ENCODE measurements around the gene GMPS. TPM values are rescaled to one million over a fixed set of nuclear protein-coding genes. Genes with fewer than 3 reads are reported as not detected.
"Not testable (repeated sequence)": the region's sequence is repeated elsewhere in the genome, so short reads cannot be mapped to it uniquely, and the experiment has no call there.

The GMPS gene
- total RNA-seq, 1 donor from 2014 or later = 25.5 TPM

DNA sequence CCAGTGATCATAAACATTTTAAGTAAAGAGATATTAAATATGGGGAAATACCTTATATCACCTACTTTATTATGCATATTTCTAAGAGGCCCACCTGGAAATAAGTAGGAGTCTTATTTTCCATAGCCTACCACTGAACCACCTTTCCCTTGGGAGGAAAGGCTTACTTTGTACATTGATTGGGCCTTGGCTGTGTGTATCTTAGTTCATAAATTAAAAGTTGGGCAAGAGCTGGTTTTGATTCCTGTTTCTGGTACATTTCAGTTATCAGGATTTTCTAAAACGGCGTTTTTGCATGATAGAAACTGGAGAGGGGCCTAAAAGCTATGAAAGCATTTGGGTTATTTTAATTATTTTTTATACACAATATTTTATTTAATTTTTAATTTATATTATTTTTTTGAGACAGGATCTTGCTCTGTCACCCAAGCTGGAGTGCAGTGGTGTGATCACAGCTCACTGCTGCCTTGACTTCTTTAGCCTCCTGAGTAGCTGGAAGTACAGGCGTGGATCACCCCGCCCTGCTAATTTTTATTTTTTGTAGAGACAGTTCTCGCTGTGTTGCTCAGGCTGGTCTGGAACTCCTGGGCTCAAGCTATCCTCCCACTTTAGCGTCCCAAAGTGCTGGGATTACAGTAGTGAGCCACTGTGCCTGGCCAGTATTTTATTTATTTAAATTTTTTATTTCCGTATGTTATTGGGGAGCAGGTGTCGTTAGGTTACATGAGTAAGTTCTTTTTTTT lies 2.6 kb downstream of the GMPS start:
- DNase-seq (ENCODE audit: low read depth, low spot score) = no peak

- no peak for DNase-seq (ENCODE audit: low read depth, low spot score)
Measured at GRCh38 chr3:155876037-155876436, 5.6 kb downstream of the GMPS start.

- DNase-seq (ENCODE audit: low read depth, low spot score) = no peak
Measured at GRCh38 chr3:155876503-155876902, 6.1 kb downstream of the GMPS start.

DNA sequence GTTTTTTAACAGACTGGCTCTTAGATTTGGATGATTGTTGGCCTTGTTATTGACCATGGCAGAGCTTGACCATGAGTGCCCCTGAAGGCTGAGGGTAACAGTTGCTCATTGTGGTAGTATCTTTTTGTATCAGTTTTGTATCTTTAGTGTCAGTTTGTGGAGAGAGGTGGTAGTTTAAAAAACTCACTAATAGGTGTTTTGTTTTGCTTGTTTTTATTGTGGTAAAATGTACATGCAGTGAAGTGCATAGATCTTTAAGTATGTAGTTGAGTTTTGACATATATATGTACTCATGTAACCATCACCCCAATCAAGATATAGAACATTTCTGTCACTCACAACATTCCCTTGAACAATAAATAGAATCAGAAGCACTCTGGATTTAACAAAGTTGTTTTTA lies 9.8 kb downstream of the GMPS start:
- DNase-seq (ENCODE audit: low read depth, low spot score) = no peak

DNA sequence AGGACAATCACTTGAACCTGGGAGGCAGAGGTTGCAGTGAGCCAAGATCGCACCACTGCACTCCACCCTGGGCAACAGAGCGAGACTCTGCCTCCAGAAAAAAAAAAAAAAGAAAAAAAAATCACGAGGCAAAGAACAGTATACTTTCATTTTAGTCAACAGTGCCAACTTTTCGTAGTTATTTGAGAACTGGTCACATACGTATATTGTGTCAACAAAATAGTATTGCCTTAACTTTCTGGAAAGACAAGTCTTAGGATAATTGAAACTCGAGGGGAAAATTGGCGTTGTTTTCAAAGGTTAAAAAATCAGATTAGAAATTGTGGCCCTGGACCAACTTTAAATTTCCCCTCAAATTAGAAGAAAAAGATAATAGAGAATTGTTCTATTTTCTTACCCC lies 13.8 kb downstream of the GMPS start:
- no peak for DNase-seq (ENCODE audit: low read depth, low spot score)

DNA sequence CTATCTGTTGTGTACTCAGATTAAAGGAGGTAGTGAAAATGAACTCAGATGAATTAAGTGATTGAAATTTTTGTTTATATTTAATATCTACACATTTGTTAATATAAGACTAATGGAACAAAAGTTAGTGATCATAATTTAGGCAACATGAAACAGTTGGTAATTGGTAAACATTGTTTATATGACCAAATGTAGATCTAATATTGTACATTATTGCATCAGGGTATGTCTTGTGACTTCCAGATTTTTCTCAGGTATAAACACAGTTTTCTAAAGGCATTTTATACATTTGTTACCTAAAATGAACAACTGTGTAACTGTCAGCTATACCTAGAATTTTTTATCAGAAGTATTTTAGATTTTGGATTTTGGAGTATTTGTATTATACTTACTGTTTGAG lies 14.8 kb downstream of the GMPS start:
- DNase-seq (ENCODE audit: low read depth, low spot score) = no peak

- not testable (repeated sequence) for DNase-seq (ENCODE audit: low read depth, low spot score)
Measured at GRCh38 chr3:155886348-155886747, 15.9 kb downstream of the GMPS start.

DNA sequence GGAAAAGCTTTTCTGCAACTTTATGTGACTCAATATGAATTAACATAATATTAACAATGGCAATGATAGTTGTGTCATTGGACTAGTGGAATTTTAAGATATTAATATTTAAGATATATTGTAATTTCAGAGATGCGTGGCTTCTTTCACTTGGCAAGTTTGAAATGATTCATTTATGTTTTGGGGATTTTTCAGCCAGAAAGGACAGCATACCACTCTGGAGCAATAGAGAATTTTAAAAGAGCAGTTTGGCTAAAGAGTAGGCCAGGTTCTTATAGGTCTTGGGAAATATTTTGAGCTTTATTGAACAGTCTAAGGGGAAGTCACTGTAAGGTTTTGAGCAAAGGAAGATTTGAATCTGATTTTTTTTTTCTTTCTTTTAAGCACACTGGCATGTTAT lies 16.5 kb downstream of the GMPS start:
- no peak for DNase-seq (ENCODE audit: low read depth, low spot score)

DNA sequence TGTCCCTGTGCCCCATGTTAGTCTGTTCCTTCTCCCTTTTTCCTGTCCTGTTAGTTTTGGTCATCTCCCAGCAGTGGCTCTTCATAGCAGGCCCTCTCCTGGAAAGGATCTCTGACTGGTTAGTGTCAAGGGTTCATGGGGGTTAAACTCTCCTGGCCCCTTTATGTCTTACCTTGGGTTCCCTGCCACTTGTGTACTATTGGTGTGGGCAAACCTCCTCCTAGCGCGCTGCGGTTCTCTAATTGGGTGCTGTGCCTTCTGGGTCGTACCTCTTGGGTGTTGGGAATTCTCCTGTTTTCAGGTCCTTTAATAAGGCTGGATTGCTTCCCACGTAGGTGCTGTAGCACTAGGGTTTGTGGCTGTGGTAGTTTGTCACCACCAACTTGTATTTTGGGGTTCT lies 18.8 kb downstream of the GMPS start:
- DNase-seq (ENCODE audit: low read depth, low spot score) = no peak

- no peak for DNase-seq (ENCODE audit: low read depth, low spot score)
Measured at GRCh38 chr3:155889952-155890351, 19.5 kb downstream of the GMPS start.

DNA sequence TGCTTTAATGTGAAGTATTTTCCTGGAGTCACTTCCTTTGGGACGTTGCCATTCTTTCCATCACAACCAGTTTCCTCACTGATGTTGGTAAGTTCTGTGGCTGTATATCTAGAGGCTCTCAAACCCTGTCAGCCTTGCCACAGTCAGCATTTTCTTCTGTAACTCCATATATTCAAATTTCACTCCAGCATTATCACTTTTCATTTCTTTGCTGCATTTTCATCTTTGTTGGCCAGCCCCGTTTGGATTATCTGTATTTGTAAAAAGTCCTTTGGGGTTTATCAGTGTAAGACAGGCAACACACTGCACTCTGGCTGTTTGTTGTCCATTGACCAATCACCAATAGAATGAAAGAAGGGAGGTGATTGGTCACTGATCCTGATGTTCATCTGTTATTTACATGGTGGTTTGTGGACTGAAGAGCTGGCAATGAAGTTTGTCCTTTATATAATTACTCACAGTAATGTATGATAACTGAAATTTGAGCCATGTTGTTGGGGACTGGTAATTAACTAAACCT lies 20.3 kb downstream of the GMPS start:
- DNase-seq (ENCODE audit: low read depth, low spot score) = peak; percentile 33

- DNase-seq (ENCODE audit: low read depth, low spot score) = no peak
Measured at GRCh38 chr3:155891321-155891720, 20.9 kb downstream of the GMPS start.

DNA sequence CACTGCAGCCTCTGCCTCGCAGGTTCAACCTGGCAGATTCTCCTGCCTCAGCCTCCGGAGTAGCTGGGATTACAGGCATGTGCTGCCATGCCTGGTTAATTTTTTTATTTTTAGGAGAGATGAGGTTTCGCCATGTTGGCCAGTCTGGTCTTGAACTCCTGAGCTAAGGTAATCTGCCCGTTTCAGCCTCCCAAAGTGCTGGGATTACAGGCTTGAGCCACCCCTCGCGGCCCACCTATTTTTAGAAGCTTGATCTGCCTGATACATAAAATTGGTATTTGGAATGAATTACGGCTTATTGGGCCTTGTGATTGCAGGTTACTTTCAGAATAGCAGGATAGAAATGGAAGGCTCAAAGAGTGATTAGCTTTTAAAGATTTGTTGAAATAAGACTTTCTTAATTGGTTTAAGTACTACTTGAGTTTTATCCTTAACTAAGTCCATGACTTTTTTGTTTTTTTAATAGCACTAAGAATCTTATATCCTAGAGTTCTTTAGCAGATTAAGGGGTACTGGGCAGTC lies 25.0 kb downstream of the GMPS start:
- DNase-seq (ENCODE audit: low read depth, low spot score) = no peak

- DNase-seq (ENCODE audit: low read depth, low spot score) = no peak
Measured at GRCh38 chr3:155906900-155907299, 36.5 kb downstream of the GMPS start.

DNA sequence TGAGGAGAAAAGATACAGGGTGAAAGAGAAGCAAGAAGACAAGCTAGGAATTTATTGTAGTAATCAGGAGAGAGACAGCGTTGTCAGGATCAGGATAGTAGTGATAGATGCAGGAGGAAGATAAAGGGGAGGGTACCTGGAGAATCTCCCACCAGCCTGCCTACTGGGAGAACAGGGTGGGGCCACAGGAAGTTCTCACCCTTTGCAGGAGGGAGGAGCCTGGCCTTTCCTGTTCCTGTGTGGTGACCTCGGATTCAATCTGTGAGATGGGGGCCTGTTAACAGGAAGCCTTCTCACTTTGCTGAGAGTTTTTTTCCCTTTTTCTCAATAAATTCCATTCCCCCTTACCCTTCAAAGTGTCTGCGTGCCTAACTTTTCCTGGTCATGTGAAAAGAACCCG lies 37.6 kb downstream of the GMPS start:
- DNase-seq (ENCODE audit: low read depth, low spot score) = no peak

- no peak for DNase-seq (ENCODE audit: low read depth, low spot score)
Measured at GRCh38 chr3:155908605-155909004, 38.2 kb downstream of the GMPS start.

GRCh38 chr3:155912090-155912489 lies 41.6 kb downstream of the GMPS start:
- DNase-seq (ENCODE audit: low read depth, low spot score) = no peak

DNA sequence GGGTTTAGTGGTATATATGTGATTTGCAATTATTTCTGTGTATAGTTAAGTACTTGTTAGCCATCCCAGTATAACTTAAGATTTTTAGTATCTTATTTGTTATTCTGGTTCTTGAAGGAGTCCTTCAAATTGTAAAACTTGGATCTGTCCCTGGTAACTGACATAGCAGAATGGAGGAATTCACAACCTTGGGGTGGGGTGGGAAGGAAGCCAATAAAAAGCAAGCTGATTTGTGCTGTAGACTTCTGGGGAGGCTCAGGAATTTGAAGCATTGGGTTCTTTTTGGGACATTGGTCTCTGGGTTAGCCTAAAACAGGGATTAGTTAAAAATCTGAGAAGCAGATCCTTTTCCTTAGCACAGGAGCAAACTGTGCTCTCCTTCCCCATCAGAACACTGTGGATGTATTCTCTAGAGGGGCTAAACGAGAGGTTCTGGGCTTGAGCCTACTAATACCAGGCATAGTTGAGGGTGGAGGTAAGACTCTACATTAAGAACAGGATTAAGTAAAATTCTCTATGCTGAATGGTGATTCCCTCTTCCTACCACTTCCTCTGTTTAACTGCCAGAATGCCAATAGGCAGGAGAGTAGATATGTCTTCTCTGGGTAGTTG lies 42.2 kb downstream of the GMPS start:
- no peak for DNase-seq (ENCODE audit: low read depth, low spot score)

GRCh38 chr3:155917781-155918180 lies 47.3 kb downstream of the GMPS start:
- no peak for DNase-seq (ENCODE audit: low read depth, low spot score)

DNA sequence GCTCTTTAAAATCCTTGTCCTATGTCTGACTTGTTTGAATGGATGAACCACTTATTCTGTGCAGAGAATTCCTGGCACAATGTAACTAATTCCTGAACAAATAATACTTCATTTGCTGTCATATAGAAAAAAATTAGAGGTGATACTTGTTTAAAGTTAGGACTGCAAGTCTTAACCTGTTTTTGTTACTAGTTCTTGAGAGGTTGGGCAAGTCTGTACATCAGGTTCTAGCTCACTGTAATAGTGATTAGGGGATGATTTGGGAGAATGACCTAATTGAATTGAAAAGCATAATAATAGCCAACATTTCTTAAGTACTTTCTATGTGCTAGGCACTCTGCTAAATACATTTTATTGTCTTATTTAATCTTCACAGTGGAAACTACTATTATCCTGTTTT lies 49.3 kb downstream of the GMPS start:
- no peak for DNase-seq (ENCODE audit: low read depth, low spot score)

GRCh38 chr3:155921486-155921885 lies 51.0 kb downstream of the GMPS start:
- no peak for DNase-seq (ENCODE audit: low read depth, low spot score)

DNA sequence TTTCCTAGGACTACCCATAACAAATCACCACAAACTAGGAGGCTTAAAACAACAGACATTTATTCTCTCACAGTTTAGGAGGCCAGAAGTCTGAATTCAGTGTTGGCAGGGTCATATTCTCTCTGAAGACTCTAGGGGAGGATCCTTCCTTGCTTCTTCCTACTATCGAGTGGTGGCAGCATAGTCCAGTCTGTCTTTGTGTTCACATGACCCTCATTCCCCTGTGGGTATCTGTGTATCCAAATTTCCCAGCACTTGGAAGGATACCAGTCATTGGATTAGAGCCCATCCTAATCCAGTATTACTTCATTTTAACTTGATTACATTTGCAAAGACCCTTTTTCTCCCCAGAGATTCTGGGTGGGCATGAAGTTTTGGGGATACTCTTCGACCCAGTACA lies 63.8 kb downstream of the GMPS start:
- no peak for DNase-seq (ENCODE audit: low read depth, low spot score)

- DNase-seq (ENCODE audit: low read depth, low spot score) = no peak
Measured at GRCh38 chr3:155938409-155938808, 68.0 kb downstream of the GMPS start.

Measured in pulmonary artery endothelial cell (primary cell).